ENCODE measurements around the gene TJP2.

TJP2 gene

GRCh38 chr9:69184266-69184665 is 10.2 kb downstream of the TJP2 start:
- H3K4me3 ChIP-seq (ENCODE audit: low read depth, low read length): no peak overlapping the region
- no peak for DNase-seq (ENCODE audit: low read depth)

GRCh38 chr9:69186841-69187611 is 12.9 kb downstream of the TJP2 start:
- no peak overlapping the region for H3K4me3 ChIP-seq (ENCODE audit: low read depth, low read length)
- no peak for DNase-seq (ENCODE audit: low read depth)

GRCh38 chr9:69188975-69189374 is 14.9 kb downstream of the TJP2 start:
- no peak for DNase-seq (ENCODE audit: low read depth)
- no peak overlapping the region for H3K4me3 ChIP-seq (ENCODE audit: low read depth, low read length)

GRCh38 chr9:69190086-69190862 is 16.2 kb downstream of the TJP2 start:
- H3K4me3 ChIP-seq (ENCODE audit: low read depth, low read length): no peak overlapping the region
- no peak for DNase-seq (ENCODE audit: low read depth)

GRCh38 chr9:69190863-69191181 is 16.7 kb downstream of the TJP2 start:
- no peak for DNase-seq (ENCODE audit: low read depth)
- H3K4me3 ChIP-seq (ENCODE audit: low read depth, low read length): no peak overlapping the region

GRCh38 chr9:69191231-69191630 is 17.2 kb downstream of the TJP2 start:
- DNase-seq (ENCODE audit: low read depth): no peak
- no peak overlapping the region for H3K4me3 ChIP-seq (ENCODE audit: low read depth, low read length)

- no peak for DNase-seq (ENCODE audit: low read depth)
- no peak overlapping the region for H3K4me3 ChIP-seq (ENCODE audit: low read depth, low read length)
Measured at GRCh38 chr9:69192214-69192613, 18.1 kb downstream of the TJP2 start.

- H3K4me3 ChIP-seq (ENCODE audit: low read depth, low read length): no peak overlapping the region
- DNase-seq (ENCODE audit: low read depth): no peak
Measured at GRCh38 chr9:69193685-69194032, 19.6 kb downstream of the TJP2 start.

- no peak for DNase-seq (ENCODE audit: low read depth)
Measured at GRCh38 chr9:69194702-69195418, 20.8 kb downstream of the TJP2 start.

GRCh38 chr9:69195668-69196067 is 21.6 kb downstream of the TJP2 start:
- no peak for DNase-seq (ENCODE audit: low read depth)
- H3K4me3 ChIP-seq (ENCODE audit: low read depth, low read length): no peak overlapping the region

More at GRCh38 chr9:69194702-69195418, 20.8 kb downstream of the TJP2 start:
- H3K4me3 ChIP-seq (ENCODE audit: low read depth, low read length): no peak overlapping the region

GRCh38 chr9:69197687-69198086 is 23.6 kb downstream of the TJP2 start:
- no peak for DNase-seq (ENCODE audit: low read depth)
- H3K4me3 ChIP-seq (ENCODE audit: low read depth, low read length): no peak overlapping the region

GRCh38 chr9:69198521-69199220 is 24.6 kb downstream of the TJP2 start:
- H3K4me3 ChIP-seq (ENCODE audit: low read depth, low read length): no peak overlapping the region
- no peak for DNase-seq (ENCODE audit: low read depth)

- no peak overlapping the region for H3K4me3 ChIP-seq (ENCODE audit: low read depth, low read length)
- no peak for DNase-seq (ENCODE audit: low read depth)
Measured at GRCh38 chr9:69199769-69200470, 25.8 kb downstream of the TJP2 start.

- DNase-seq (ENCODE audit: low read depth): no peak
- no peak overlapping the region for H3K4me3 ChIP-seq (ENCODE audit: low read depth, low read length)
Measured at GRCh38 chr9:69202556-69202955, 28.5 kb downstream of the TJP2 start.

- DNase-seq (ENCODE audit: low read depth): no peak
- no peak overlapping the region for H3K4me3 ChIP-seq (ENCODE audit: low read depth, low read length)
Measured at GRCh38 chr9:69204326-69204725, 30.2 kb downstream of the TJP2 start.

GRCh38 chr9:69204849-69205248 is 30.8 kb downstream of the TJP2 start:
- H3K4me3 ChIP-seq (ENCODE audit: low read depth, low read length): no peak overlapping the region
- DNase-seq (ENCODE audit: low read depth): no peak

GRCh38 chr9:69206047-69206446 is 32.0 kb downstream of the TJP2 start:
- H3K4me3 ChIP-seq (ENCODE audit: low read depth, low read length): no peak overlapping the region
- DNase-seq (ENCODE audit: low read depth): no peak

GRCh38 chr9:69207503-69207902 is 33.4 kb downstream of the TJP2 start:
- no peak for DNase-seq (ENCODE audit: low read depth)
- no peak overlapping the region for H3K4me3 ChIP-seq (ENCODE audit: low read depth, low read length)

GRCh38 chr9:69211424-69212036 is 37.5 kb downstream of the TJP2 start:
- no peak for DNase-seq (ENCODE audit: low read depth)
- H3K4me3 ChIP-seq (ENCODE audit: low read depth, low read length): no peak overlapping the region

All from skeletal muscle cell (primary cell).